Medulla oblongata (tissue), 1 donor: Measurements from ENCODE around the gene NRG3.
"Not testable (repeated sequence)": the region's sequence is repeated elsewhere in the genome, so short reads cannot be mapped to it uniquely, and the experiment has no call there.

Source experiments
- DNase-seq: peaks from one replicate; pipeline ENCODE4 v3.0.0-alpha.2; 2015; ENCODE audit errors: extremely low spot score

The NRG3 gene

GRCh38 chr10:82908751-82909150, 1033.8 kb downstream of the NRG3 start:
- DNase-seq: no peak

- DNase-seq: no peak
These were observed 1035.3 kb downstream of the NRG3 start for GRCh38 chr10:82910301-82910700.

- DNase-seq: no peak
These were observed 1039.7 kb downstream of the NRG3 start for GRCh38 chr10:82914655-82915136.

- no peak for DNase-seq
These were observed 1041.9 kb downstream of the NRG3 start for GRCh38 chr10:82916941-82917340.

GRCh38 chr10:82918022-82918421, 1043.0 kb downstream of the NRG3 start:
- DNase-seq: no peak

- DNase-seq: no peak
These were observed 1047.1 kb downstream of the NRG3 start for GRCh38 chr10:82922046-82922445.

GRCh38 chr10:82922755-82923154, 1047.8 kb downstream of the NRG3 start:
- no peak for DNase-seq

- no peak for DNase-seq
These were observed 1049.7 kb downstream of the NRG3 start for GRCh38 chr10:82924711-82925110.

GRCh38 chr10:82925547-82925946, 1050.6 kb downstream of the NRG3 start:
- no peak for DNase-seq

GRCh38 chr10:82932451-82932850, 1057.5 kb downstream of the NRG3 start:
- peak; percentile 51 for DNase-seq

- DNase-seq: no peak
These were observed 1059.4 kb downstream of the NRG3 start for GRCh38 chr10:82934429-82934828.

GRCh38 chr10:82934947-82935346, 1060.0 kb downstream of the NRG3 start:
- DNase-seq: no peak

- no peak for DNase-seq
These were observed 1063.3 kb downstream of the NRG3 start for GRCh38 chr10:82938331-82938730.

GRCh38 chr10:82942286-82943099, 1067.5 kb downstream of the NRG3 start:
- DNase-seq: no peak

GRCh38 chr10:82943142-82943541, 1068.1 kb downstream of the NRG3 start:
- no peak for DNase-seq

GRCh38 chr10:82949816-82950575, 1075.0 kb downstream of the NRG3 start:
- no peak for DNase-seq

- no peak for DNase-seq
These were observed 1078.3 kb downstream of the NRG3 start for GRCh38 chr10:82953331-82953730.

GRCh38 chr10:82953909-82954308, 1078.9 kb downstream of the NRG3 start:
- DNase-seq: no peak

GRCh38 chr10:82960421-82961060, 1085.5 kb downstream of the NRG3 start:
- DNase-seq: not testable (repeated sequence)

- no peak for DNase-seq
These were observed 1086.9 kb downstream of the NRG3 start for GRCh38 chr10:82961864-82962263.

- DNase-seq: no peak
These were observed 1091.1 kb downstream of the NRG3 start for GRCh38 chr10:82966130-82966529.

- DNase-seq: no peak
These were observed 1093.5 kb downstream of the NRG3 start for GRCh38 chr10:82968533-82968932.
